ENCODE results near the gene ARFIP1. TPM values are rescaled to one million over a fixed set of nuclear protein-coding genes. Genes with fewer than 3 reads are reported as not detected.
"Not testable (repeated sequence)": the region's sequence is repeated elsewhere in the genome, so short reads cannot be mapped to it uniquely, and the experiment has no call there.

Gene ARFIP1
- total and polyA plus RNA-seq, 12 donors = 7.4 to 18.7 (median 14.9) TPM

- intact Hi-C loops (cut with DNase I) = no loop called here
- no peak for TF ChIP-seq CTCF (IDR thresholded peaks at IDR 0.05)
- 98% methylated on average over 3 of the region's 3 CpGs for WGBS, 2 donors
Measured at GRCh38 chr4:152836936-152837335, 57.2 kb downstream of the ARFIP1 start.

GRCh38 chr4:152839729-152840128 is 60.0 kb downstream of the ARFIP1 start:
- ATAC-seq; intact Hi-C loops (cut with DNase I); H3K4me1 ChIP-seq; H3K4me3 ChIP-seq; DNase-seq; H3K27ac ChIP-seq; H3K27me3 ChIP-seq: not testable (repeated sequence)
- 89 to 95% methylated on average over 1 of the region's 1 CpG for WGBS, 2 donors
- Histone ChIP-seq H3K36me3 (peaks cover 0 to 25% (median 2%) of the 10 kb centered on the region in 9 donors), H3K9me3 (peaks cover 0 to 18% (median 0%) of the 10 kb centered on the region in 11 donors)

More at GRCh38 chr4:152836936-152837335, 57.2 kb downstream of the ARFIP1 start:
- Histone ChIP-seq H3K27me3 (no peaks in the 10 kb centered on the region), H3K4me1 (no peaks in the 10 kb centered on the region), H3K27ac (no peak overlapping the region), H3K36me3 (peaks cover 0 to 47% (median 3%) of the 10 kb centered on the region in 9 donors), H3K4me3 (no peak overlapping the region), H3K9me3 (peaks cover 0 to 16% (median 0%) of the 10 kb centered on the region in 11 donors)
- ATAC-seq = no peak
- DNase-seq = no peak

GRCh38 chr4:152843481-152844090 is 63.8 kb downstream of the ARFIP1 start:
- no peaks in the 10 kb centered on the region for H3K27me3 ChIP-seq
- intact Hi-C loops (cut with DNase I) = loop anchor here in 1 of 10 donors (2.0 kb wide), 1 partner anchor 285 kb away; no protein-coding TSS in a partner anchor
- H3K27ac ChIP-seq = no peak overlapping the region
- peaks cover 0 to 6% (median 0%) of the 10 kb centered on the region in 9 donors for H3K4me1 ChIP-seq
- 88 to 90% methylated on average over 11 of the region's 11 CpGs for WGBS, 2 donors
- ATAC-seq = no peak
- peaks cover 0 to 15% (median 0%) of the 10 kb centered on the region in 11 donors for H3K9me3 ChIP-seq
- H3K4me3 ChIP-seq = no peak overlapping the region
- no peak for DNase-seq
- no peak for TF ChIP-seq CTCF (IDR thresholded peaks at IDR 0.05)
- H3K36me3 ChIP-seq = peaks cover 0 to 10% (median 0%) of the 10 kb centered on the region in 9 donors

- DNase-seq = no peak
- WGBS, 2 donors = 95 to 100% methylated on average over 1 of the region's 1 CpG
- no peak overlapping the region for H3K27ac ChIP-seq
Measured at GRCh38 chr4:152847376-152847775, 67.6 kb downstream of the ARFIP1 start.

More at GRCh38 chr4:152847376-152847775, 67.6 kb downstream of the ARFIP1 start:
- ATAC-seq = no peak
- TF ChIP-seq CTCF (IDR thresholded peaks at IDR 0.05) = no peak
- H3K27me3 ChIP-seq = no peaks in the 10 kb centered on the region
- H3K4me3 ChIP-seq = no peak overlapping the region
- intact Hi-C loops (cut with DNase I) = loop anchor here in 9 of 10 donors (2.0 to 5.0 kb wide), 6 partner anchors 235 to 283 kb away; no protein-coding TSS in a partner anchor
- H3K4me1 ChIP-seq = peaks cover 0 to 20% (median 17%) of the 10 kb centered on the region in 9 donors
- peaks cover 0 to 7% (median 1%) of the 10 kb centered on the region in 11 donors for H3K9me3 ChIP-seq
- no peaks in the 10 kb centered on the region for H3K36me3 ChIP-seq

All from heart right ventricle (tissue), 16 donors.